WTC11 (cell line): ENCODE measurements around the gene GPR37.

Experiments used
- CREB1 ChIP-seq: sonication (generic); formaldehyde crosslinking; IDR thresholded peaks from 2 replicates; pipeline ENCODE4 v1.8.0; 2023; ENCODE audit warnings: mild to moderate bottlenecking, missing genetic modification reagents
- JUN ChIP-seq: sonication (generic); formaldehyde crosslinking; IDR thresholded peaks from 2 replicates; pipeline ENCODE4 v1.8.0; 2023; ENCODE audit warnings: mild to moderate bottlenecking, missing genetic modification reagents
- TF ChIP-seq, protein P1 (sequence below): sonication (generic); formaldehyde crosslinking; IDR thresholded peaks from 2 replicates; pipeline ENCODE4 v1.8.1; 2022; ENCODE audit warnings: low read depth, missing genetic modification reagents, borderline replicate concordance
- TF ChIP-seq, protein P2 (sequence below): sonication (generic); formaldehyde crosslinking; IDR thresholded peaks from 2 replicates; pipeline ENCODE4 v1.8.0; 2022; ENCODE audit warnings: mild to moderate bottlenecking, missing genetic modification reagents
- TF ChIP-seq, protein P3 (sequence below): fragments of 200-600 bp; IDR thresholded peaks from 2 replicates; pipeline ENCODE4 v1.8.0; 2022; ENCODE audit warnings: antibody characterized with exemption

DNA sequence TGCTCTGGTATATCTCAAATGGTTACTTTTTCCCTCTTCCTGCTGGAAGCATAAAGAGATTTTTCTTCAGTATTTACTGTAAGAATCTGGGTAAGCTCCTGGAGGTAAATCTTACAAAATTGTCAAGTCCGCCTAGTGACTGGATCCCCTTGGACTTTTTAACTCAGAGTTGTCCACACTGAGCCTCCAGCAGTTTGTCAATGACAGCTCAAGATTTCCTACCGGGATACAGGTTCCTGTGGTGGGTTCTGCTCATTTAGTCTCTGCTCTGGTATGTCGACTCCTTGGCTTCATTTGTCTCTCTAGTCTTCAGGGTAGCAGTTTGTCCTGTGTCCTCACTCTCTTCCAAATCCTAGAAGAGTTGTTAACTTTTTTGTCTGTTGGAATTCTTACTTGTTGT lies 27.0 kb downstream of the GPR37 start:
- TF ChIP-seq JUN: no peak
- TF ChIP-seq CREB1 (CRISPR knock-in tag): no peak
- TF ChIP-seq, protein P1, sequence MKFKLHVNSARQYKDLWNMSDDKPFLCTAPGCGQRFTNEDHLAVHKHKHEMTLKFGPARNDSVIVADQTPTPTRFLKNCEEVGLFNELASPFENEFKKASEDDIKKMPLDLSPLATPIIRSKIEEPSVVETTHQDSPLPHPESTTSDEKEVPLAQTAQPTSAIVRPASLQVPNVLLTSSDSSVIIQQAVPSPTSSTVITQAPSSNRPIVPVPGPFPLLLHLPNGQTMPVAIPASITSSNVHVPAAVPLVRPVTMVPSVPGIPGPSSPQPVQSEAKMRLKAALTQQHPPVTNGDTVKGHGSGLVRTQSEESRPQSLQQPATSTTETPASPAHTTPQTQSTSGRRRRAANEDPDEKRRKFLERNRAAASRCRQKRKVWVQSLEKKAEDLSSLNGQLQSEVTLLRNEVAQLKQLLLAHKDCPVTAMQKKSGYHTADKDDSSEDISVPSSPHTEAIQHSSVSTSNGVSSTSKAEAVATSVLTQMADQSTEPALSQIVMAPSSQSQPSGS (CRISPR knock-in tag): no peak
- TF ChIP-seq, protein P2, sequence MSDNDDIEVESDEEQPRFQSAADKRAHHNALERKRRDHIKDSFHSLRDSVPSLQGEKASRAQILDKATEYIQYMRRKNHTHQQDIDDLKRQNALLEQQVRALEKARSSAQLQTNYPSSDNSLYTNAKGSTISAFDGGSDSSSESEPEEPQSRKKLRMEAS (CRISPR knock-in tag): no peak
- TF ChIP-seq, protein P3, sequence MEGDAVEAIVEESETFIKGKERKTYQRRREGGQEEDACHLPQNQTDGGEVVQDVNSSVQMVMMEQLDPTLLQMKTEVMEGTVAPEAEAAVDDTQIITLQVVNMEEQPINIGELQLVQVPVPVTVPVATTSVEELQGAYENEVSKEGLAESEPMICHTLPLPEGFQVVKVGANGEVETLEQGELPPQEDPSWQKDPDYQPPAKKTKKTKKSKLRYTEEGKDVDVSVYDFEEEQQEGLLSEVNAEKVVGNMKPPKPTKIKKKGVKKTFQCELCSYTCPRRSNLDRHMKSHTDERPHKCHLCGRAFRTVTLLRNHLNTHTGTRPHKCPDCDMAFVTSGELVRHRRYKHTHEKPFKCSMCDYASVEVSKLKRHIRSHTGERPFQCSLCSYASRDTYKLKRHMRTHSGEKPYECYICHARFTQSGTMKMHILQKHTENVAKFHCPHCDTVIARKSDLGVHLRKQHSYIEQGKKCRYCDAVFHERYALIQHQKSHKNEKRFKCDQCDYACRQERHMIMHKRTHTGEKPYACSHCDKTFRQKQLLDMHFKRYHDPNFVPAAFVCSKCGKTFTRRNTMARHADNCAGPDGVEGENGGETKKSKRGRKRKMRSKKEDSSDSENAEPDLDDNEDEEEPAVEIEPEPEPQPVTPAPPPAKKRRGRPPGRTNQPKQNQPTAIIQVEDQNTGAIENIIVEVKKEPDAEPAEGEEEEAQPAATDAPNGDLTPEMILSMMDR: no peak
